K562 (cell line): ENCODE data around the gene GSX2. TPM values are rescaled to one million over a fixed set of nuclear protein-coding genes. Genes with fewer than 3 reads are reported as not detected.

Experiments
- ATAC-seq: fragments of 200-7000 bp; cut with Tn5 transposase; 3 replicates; pipeline ENCODE4 v1.9.1; 2020; ENCODE audit warnings: moderate library complexity
- BruUV-seq: library from RNA; stranded (reverse); fragments of 400-500 nt; replicated peaks from 2 replicates; lab custom pipeline; 2021; lab: Mats Ljungman, UMichigan
- CTCF ChIA-PET: fragments of 300-600 bp; formaldehyde crosslinking; extraction: SDS; loops from one replicate; lab custom pipeline; 2021; ENCODE audit warnings: low intra/inter-chr PET ratio; lab: Yijun Ruan, JAX
- POLR2A ChIA-PET: fragments of 300-600, 350-650 bp; sonication (Branson Sonifier 250); formaldehyde crosslinking; extraction: SDS; loops from one replicate; lab custom pipeline; 2021; ENCODE audit warnings: antibody characterized with exemption, inconsistent platforms; lab: Yijun Ruan, JAX
- DNase-seq, 4 experiments: peaks; one replicate each; pipeline versions ENCODE4 v3.0.0 to v3.0.0-alpha.2; 2011 to 2018; ENCODE audit warnings: low spot score in 3 of 4, mixed read lengths in 3 of 4; ENCODE audit errors: extremely low read depth in 1 of 4
- FAIRE-seq: peaks from 2 replicates; lab custom pipeline; 2011; peaks lifted over from hg19 to GRCh38; lab: Jason Lieb, UNC
- H2AFZ ChIP-seq: 2 replicates; pipeline ENCODE4 v1.6.0; 2011; ENCODE audit warnings: low read depth, low read length, control low read depth, inconsistent platforms
- H3K27ac ChIP-seq: fragments of 200-600 bp; 3 replicates; pipeline ENCODE4 v1.8.0; 2011; ENCODE audit warnings: low read depth, mild to moderate bottlenecking, control low read depth, inconsistent platforms, low read length, moderate library complexity, mixed read lengths; ENCODE audit errors: extremely low read depth
- H3K27me3 ChIP-seq, 2 experiments: fragments of 300-600 bp in 1 of 2; 2 replicates in 1 of 2; 3 replicates in 1 of 2; pipeline versions ENCODE4 v1.6.0 to v1.8.0; 2011; ENCODE audit warnings: inconsistent platforms in 2 of 2, low read length in 2 of 2, mild to moderate bottlenecking in 1 of 2, mixed read lengths in 1 of 2, moderate library complexity in 1 of 2; ENCODE audit not compliant: control insufficient read depth in 2 of 2, insufficient read depth in 2 of 2
- H3K36me3 ChIP-seq: fragments of 300-600 bp; 3 replicates; pipeline ENCODE4 v1.8.0; 2011; ENCODE audit warnings: mild to moderate bottlenecking, low read length, inconsistent platforms; ENCODE audit not compliant: control insufficient read depth, insufficient read depth
- H3K4me1 ChIP-seq, 2 experiments: fragments of 200-600 bp in 1 of 2; replicated peaks in 1 of 2; 2 replicates in 1 of 2; 3 replicates in 1 of 2; pipeline versions ENCODE4 v1.5.1 to v1.8.0; 2011; ENCODE audit warnings: inconsistent platforms in 2 of 2, low read length in 2 of 2, mild to moderate bottlenecking in 1 of 2, mixed read lengths in 1 of 2, moderate library complexity in 1 of 2; ENCODE audit not compliant: control insufficient read depth in 2 of 2, insufficient read depth in 2 of 2
- H3K4me2 ChIP-seq: 2 replicates; pipeline ENCODE4 v1.6.1; 2011; ENCODE audit warnings: low read length, control low read depth, inconsistent platforms, mixed read lengths; ENCODE audit not compliant: insufficient read depth
- H3K4me3 ChIP-seq: fragments of 200-600 bp; sonication (generic), shearing (Covaris generic); 2 replicates; pipeline ENCODE4 v1.5.1; 2016; ENCODE audit warnings: control low read depth, inconsistent platforms
- H3K79me2 ChIP-seq: fragments of 200-600 bp; 3 replicates; pipeline ENCODE4 v1.8.0; 2011; ENCODE audit warnings: low read length, inconsistent platforms; ENCODE audit not compliant: control insufficient read depth, insufficient read depth
- H3K9ac ChIP-seq, 2 experiments: 2 replicates each; pipeline versions ENCODE4 v1.6.0 to v1.6.1; 2011; ENCODE audit warnings: low read depth in 2 of 2, low read length in 2 of 2, control low read depth in 1 of 2, inconsistent platforms in 1 of 2, mild to moderate bottlenecking in 1 of 2, mixed read lengths in 1 of 2; ENCODE audit not compliant: insufficient read depth in 1 of 2
- H3K9me1 ChIP-seq: one replicate; pipeline ENCODE4 v1.6.0; 2011; ENCODE audit warnings: inconsistent platforms, mild to moderate bottlenecking, low read length, moderate library complexity; ENCODE audit not compliant: control insufficient read depth, insufficient read depth
- H3K9me3 ChIP-seq: replicated peaks from 2 replicates; pipeline ENCODE4 v1.5.1; 2011; ENCODE audit warnings: low read depth, low read length, inconsistent platforms; ENCODE audit not compliant: control insufficient read depth, insufficient read depth
- H4K20me1 ChIP-seq: replicated peaks from 2 replicates; pipeline ENCODE4 v1.6.1; 2011; ENCODE audit warnings: low read length, inconsistent platforms, mixed read lengths; ENCODE audit not compliant: control insufficient read depth, insufficient read depth
- BRCA1 ChIP-seq, 2 experiments: fragments of 450-650 bp in 1 of 2; sonication (generic) in 1 of 2; formaldehyde crosslinking in 1 of 2; IDR thresholded peaks; 2 replicates each; pipeline versions ENCODE4 v1.5.0 to v1.6.1; 2017 to 2020; ENCODE audit warnings: mild to moderate bottlenecking in 1 of 2, missing genetic modification reagents in 1 of 2
- CBX3 ChIP-seq, 2 experiments: IDR thresholded peaks; 1 replicate in 1 of 2; 2 replicates in 1 of 2; pipeline ENCODE4 v1.6.1; 2012; ENCODE audit warnings: inconsistent platforms in 2 of 2, low read length in 2 of 2, borderline replicate concordance in 1 of 2, control low read depth in 1 of 2
- RBM22 ChIP-seq: fragments of 200-400 bp; formaldehyde crosslinking; IDR thresholded peaks from 2 replicates; pipeline ENCODE4 v1.6.1; 2018; ENCODE audit warnings: low read length, low read depth; ENCODE audit not compliant: poor library complexity, severe bottlenecking
- SIN3A ChIP-seq, 2 experiments: fragments of 150-350 bp in 1 of 2; IDR thresholded peaks; 2 replicates each; pipeline ENCODE4 v1.6.1; 2011 to 2016; ENCODE audit warnings: borderline replicate concordance in 2 of 2, low read depth in 2 of 2, low read length in 2 of 2, mild to moderate bottlenecking in 2 of 2, moderate library complexity in 2 of 2; ENCODE audit not compliant: control insufficient read depth in 1 of 2
- ZNF717 ChIP-seq: fragments of 250-450 bp; sonication (Bioruptor Pico); IDR thresholded peaks from 2 replicates; pipeline ENCODE4 v1.5.0; 2021
- WGBS: fragments of 100-300 bp; shearing (Covaris generic); methylation state at CpG from one replicate; pipeline ENCODE4 v1.1.6; 2016; ENCODE audit warnings: low coverage, mixed read lengths; ENCODE audit not compliant: insufficient coverage; ENCODE audit errors: missing lambda C conversion rate; 5-methylcytosine and 5-hydroxymethylcytosine counted together
- in situ Hi-C: fragments of 300-500 bp; cut with MboI; formaldehyde crosslinking; loops from 4 replicates; pipeline ENCODE4 v1.15.0; 2018; ENCODE audit warnings: inconsistent platforms, mixed read lengths
- intact Hi-C: fragments of 100-400 bp; cut with micrococcal nuclease; formaldehyde crosslinking; loops from 2 replicates; pipeline ENCODE4 v1.14.2; 2022
- polyA plus RNA-seq, 8 experiments: library from polyadenylated mRNA; depleted of rRNA in 4 of 8; stranded (reverse) in 5 of 8; unstranded in 3 of 8; fragments of >200 nt; fragmentation: Nextera tagmentation in 2 of 8; fragmentation: Illumina TruSeq in 1 of 8; extraction: Ambion mirVana in 2 of 8; extraction: Trizol in 1 of 8; gene quantifications; 2 replicates each; pipeline versions ENCODE4 v1.2.1 to v1.2.3, GENCODE V29; 2011 to 2014; ENCODE audit warnings: inconsistent platforms in 1 of 8, missing spikeins in 1 of 8
- total RNA-seq, 7 experiments: library from RNA; depleted of rRNA in 6 of 7; stranded (reverse); fragments of >200 nt in 6 of 7; fragmentation: Illumina TruSeq in 2 of 7; extraction: Trizol in 2 of 7; gene quantifications; 2 replicates each; pipeline versions ENCODE4 v1.2.1 to v1.2.3, GENCODE V29; 2011 to 2021; ENCODE audit warnings: low replicate concordance in 1 of 7
- TF ChIP-seq, protein P1 (sequence below): IDR thresholded peaks from 2 replicates; pipeline ENCODE4 v1.6.1; 2011; ENCODE audit not compliant: insufficient read length; ENCODE audit errors: extremely low read depth
- TF ChIP-seq, protein P2 (sequence below): fragments of 450-650 bp; IDR thresholded peaks from 2 replicates; pipeline ENCODE4 v1.6.1; 2014; ENCODE audit warnings: low read depth, mild to moderate bottlenecking, moderate library complexity, borderline replicate concordance

The GSX2 gene
- total and polyA plus RNA-seq, 9 of the 15 experiments (the other 6 are each of a cell fraction or from before 2014, with no cell fraction given): not detected

DNA sequence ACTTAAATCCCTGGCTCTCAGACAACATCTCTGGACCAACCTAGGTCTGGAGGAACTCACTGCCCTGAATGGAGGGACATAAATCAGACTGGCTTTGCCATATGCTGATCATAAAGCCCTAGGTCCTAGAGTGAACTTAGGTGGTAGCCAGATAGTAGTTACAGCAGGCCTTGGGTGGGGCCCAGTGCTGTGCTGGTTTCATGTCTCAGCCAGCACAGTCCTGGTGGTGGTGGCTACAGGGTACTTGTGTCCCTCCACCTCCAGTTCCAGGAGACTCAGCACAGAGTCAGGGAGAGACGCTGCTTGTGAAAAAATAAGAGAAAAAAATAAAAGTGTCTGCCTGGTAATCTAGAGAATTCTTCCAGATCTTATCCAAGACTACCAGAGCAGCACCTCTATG, 40.3 kb downstream of the GSX2 start:
- H3K27me3 ChIP-seq: peaks cover 0 to 12% of the 10 kb centered on the region in 2 experiments; a peak in 2 of 5 replicates
- TF ChIP-seq, protein P1, sequence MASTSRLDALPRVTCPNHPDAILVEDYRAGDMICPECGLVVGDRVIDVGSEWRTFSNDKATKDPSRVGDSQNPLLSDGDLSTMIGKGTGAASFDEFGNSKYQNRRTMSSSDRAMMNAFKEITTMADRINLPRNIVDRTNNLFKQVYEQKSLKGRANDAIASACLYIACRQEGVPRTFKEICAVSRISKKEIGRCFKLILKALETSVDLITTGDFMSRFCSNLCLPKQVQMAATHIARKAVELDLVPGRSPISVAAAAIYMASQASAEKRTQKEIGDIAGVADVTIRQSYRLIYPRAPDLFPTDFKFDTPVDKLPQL: no peak
- TF ChIP-seq RBM22: no peak
- no peak for TF ChIP-seq SIN3A (IDR thresholded peaks at IDR 0.05; ENCODE audit: borderline replicate concordance in 2 of 2, control insufficient read depth in 1 of 2, low read depth in 2 of 2, low read length in 2 of 2)
- no peak for TF ChIP-seq ZNF717 (CRISPR knock-in tag)
- TF ChIP-seq, protein P2, sequence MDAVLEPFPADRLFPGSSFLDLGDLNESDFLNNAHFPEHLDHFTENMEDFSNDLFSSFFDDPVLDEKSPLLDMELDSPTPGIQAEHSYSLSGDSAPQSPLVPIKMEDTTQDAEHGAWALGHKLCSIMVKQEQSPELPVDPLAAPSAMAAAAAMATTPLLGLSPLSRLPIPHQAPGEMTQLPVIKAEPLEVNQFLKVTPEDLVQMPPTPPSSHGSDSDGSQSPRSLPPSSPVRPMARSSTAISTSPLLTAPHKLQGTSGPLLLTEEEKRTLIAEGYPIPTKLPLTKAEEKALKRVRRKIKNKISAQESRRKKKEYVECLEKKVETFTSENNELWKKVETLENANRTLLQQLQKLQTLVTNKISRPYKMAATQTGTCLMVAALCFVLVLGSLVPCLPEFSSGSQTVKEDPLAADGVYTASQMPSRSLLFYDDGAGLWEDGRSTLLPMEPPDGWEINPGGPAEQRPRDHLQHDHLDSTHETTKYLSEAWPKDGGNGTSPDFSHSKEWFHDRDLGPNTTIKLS: no peak
- no peak for TF ChIP-seq CBX3 (IDR thresholded peaks at IDR 0.05; ENCODE audit: borderline replicate concordance in 1 of 2, low read length in 2 of 2)
- TF ChIP-seq BRCA1 (IDR thresholded peaks at IDR 0.05): no peak
- no peak for TF ChIP-seq BRCA1 (CRISPR knock-in tag; IDR thresholded peaks at IDR 0.05)
- no peaks in the 10 kb centered on the region for H3K36me3 ChIP-seq
- ATAC-seq: no peak
- intact Hi-C loops: no loop called here
- CTCF ChIA-PET: no interaction called here
- no peak overlapping the region for H3K4me2 ChIP-seq
- no peaks in the 10 kb centered on the region for H3K9me1 ChIP-seq
- 0% methylated on average over 1 of the region's 1 CpG for WGBS
- H2AFZ ChIP-seq: no peak overlapping the region
- H3K4me1 ChIP-seq: no peaks in the 10 kb centered on the region
- POLR2A ChIA-PET: no interaction called here
- no peak overlapping the region for H3K27ac ChIP-seq
- FAIRE-seq: no peak
- H3K79me2 ChIP-seq: no peaks in the 10 kb centered on the region
- no peak for DNase-seq
- H3K9ac ChIP-seq: no peak overlapping the region
- H3K9me3 ChIP-seq: no peaks in the 10 kb centered on the region
- H4K20me1 ChIP-seq: no peaks in the 10 kb centered on the region
- in situ Hi-C loops: no loop called here
- H3K4me3 ChIP-seq: no peak overlapping the region
- BruUV-seq: no TSS peak
